K562 (cell line): ENCODE measurements around the gene EFHC2. TPM values are rescaled to one million over a fixed set of nuclear protein-coding genes. Genes with fewer than 3 reads are reported as not detected.
A peak's percentile ranks its signal among the peaks of the same experiment; 100 is the strongest.

Experiments
- ARID1B ChIP-seq: fragments of 450-650 bp; IDR thresholded peaks from 2 replicates; pipeline ENCODE4 v1.6.1; 2016; ENCODE audit warnings: antibody characterized with exemption, mild to moderate bottlenecking, inconsistent platforms
- BRD4 ChIP-seq: fragments of 200-600 bp; sonication (generic); IDR thresholded peaks from 2 replicates; pipeline ENCODE4 v1.6.1; 2017; ENCODE audit warnings: inconsistent platforms
- FOXK1 ChIP-seq: sonication (generic); formaldehyde crosslinking; IDR thresholded peaks from 2 replicates; pipeline ENCODE4 v1.8.0; 2022; ENCODE audit warnings: missing genetic modification reagents, mild to moderate bottlenecking, borderline replicate concordance
- FOXP1 ChIP-seq: sonication (generic); formaldehyde crosslinking; IDR thresholded peaks from 2 replicates; pipeline ENCODE4 v1.8.0; 2022; ENCODE audit warnings: mild to moderate bottlenecking, missing genetic modification reagents
- HLTF ChIP-seq: fragments of 450-650 bp; IDR thresholded peaks from 2 replicates; pipeline ENCODE4 v1.6.1; 2016
- KDM1A ChIP-seq, 2 experiments: fragments of 450-650 bp; IDR thresholded peaks; 2 replicates each; pipeline ENCODE4 v1.6.1; 2016; ENCODE audit warnings: mild to moderate bottlenecking in 2 of 2
- KLF16 ChIP-seq: IDR thresholded peaks from 2 replicates; pipeline ENCODE4 v1.6.1; 2016; ENCODE audit warnings: antibody characterized with exemption
- LEF1 ChIP-seq: fragments of 450-650 bp; IDR thresholded peaks from 2 replicates; pipeline ENCODE4 v1.6.1; 2016; ENCODE audit warnings: mild to moderate bottlenecking
- RB1 ChIP-seq: fragments of 450-650 bp; IDR thresholded peaks from 2 replicates; pipeline ENCODE4 v1.6.1; 2017; ENCODE audit warnings: low read depth, mild to moderate bottlenecking
- SMARCC2 ChIP-seq: fragments of 450-650 bp; IDR thresholded peaks from 2 replicates; pipeline ENCODE4 v1.6.1; 2017; ENCODE audit warnings: antibody characterized with exemption, moderate library complexity, mild to moderate bottlenecking, low read depth
- SOX6 ChIP-seq: fragments of 450-650 bp; IDR thresholded peaks from 2 replicates; pipeline ENCODE4 v1.6.1; 2014; ENCODE audit warnings: mild to moderate bottlenecking
- STAT5A ChIP-seq: IDR thresholded peaks from 2 replicates; pipeline ENCODE4 v1.6.1; 2012; ENCODE audit warnings: low read length, inconsistent platforms, borderline replicate concordance
- TBL1XR1 ChIP-seq, 2 experiments: IDR thresholded peaks; 2 replicates each; pipeline ENCODE4 v1.6.1; 2012; ENCODE audit warnings: improper control_type of control experiment in 2 of 2, low read length in 2 of 2, mild to moderate bottlenecking in 1 of 2
- THRAP3 ChIP-seq: fragments of 450-650 bp; IDR thresholded peaks from 2 replicates; pipeline ENCODE4 v1.6.1; 2016; ENCODE audit warnings: mild to moderate bottlenecking, inconsistent platforms, borderline replicate concordance
- TRIM28 ChIP-seq: fragments of 450-650 bp; IDR thresholded peaks from 2 replicates; pipeline ENCODE4 v1.6.1; 2017
- ZEB2 ChIP-seq: fragments of 450-650 bp; IDR thresholded peaks from 2 replicates; pipeline ENCODE4 v1.6.1; 2016
- ZNF143 ChIP-seq: sonication (generic); formaldehyde crosslinking; IDR thresholded peaks from 2 replicates; pipeline ENCODE4 v1.9.0; 2022; ENCODE audit warnings: mild to moderate bottlenecking, missing genetic modification reagents
- ZNF232 ChIP-seq: sonication (generic); formaldehyde crosslinking; IDR thresholded peaks from 2 replicates; pipeline ENCODE4 v1.8.0; 2022; ENCODE audit warnings: mild to moderate bottlenecking, missing genetic modification reagents
- ZNF584 ChIP-seq: fragments of 200-800 bp; sonication (Bioruptor generic); IDR thresholded peaks from 2 replicates; pipeline ENCODE4 v1.6.1; 2016; ENCODE audit warnings: low read depth, mild to moderate bottlenecking, missing genetic modification characterization, missing compliant biosample characterization
- ZNF75A ChIP-seq: fragments of 450-650 bp; formaldehyde crosslinking; IDR thresholded peaks from 2 replicates; pipeline ENCODE4 v1.4.0; 2020; ENCODE audit warnings: mild to moderate bottlenecking
- polyA plus RNA-seq, 8 experiments: library from polyadenylated mRNA; depleted of rRNA in 4 of 8; stranded (reverse) in 5 of 8; unstranded in 3 of 8; fragments of >200 nt; fragmentation: Nextera tagmentation in 2 of 8; fragmentation: Illumina TruSeq in 1 of 8; extraction: Ambion mirVana in 2 of 8; extraction: Trizol in 1 of 8; gene quantifications; 2 replicates each; pipeline versions ENCODE4 v1.2.1 to v1.2.3, GENCODE V29; 2011 to 2014; ENCODE audit warnings: inconsistent platforms in 1 of 8, missing spikeins in 1 of 8
- total RNA-seq, 7 experiments: library from RNA; depleted of rRNA in 6 of 7; stranded (reverse); fragments of >200 nt in 6 of 7; fragmentation: Illumina TruSeq in 2 of 7; extraction: Trizol in 2 of 7; gene quantifications; 2 replicates each; pipeline versions ENCODE4 v1.2.1 to v1.2.3, GENCODE V29; 2011 to 2021; ENCODE audit warnings: low replicate concordance in 1 of 7
- TF ChIP-seq, protein P1 (sequence below), 2 experiments: fragments of 250-450 bp in 1 of 2; fragments of 450-650 bp in 1 of 2; sonication (Bioruptor Pico) in 1 of 2; IDR thresholded peaks; 2 replicates each; pipeline versions ENCODE4 v1.6.1 to v1.8.0; 2016 to 2021; ENCODE audit warnings: mild to moderate bottlenecking in 2 of 2, moderate library complexity in 2 of 2, missing compliant biosample characterization in 1 of 2, missing genetic modification characterization in 1 of 2
- TF ChIP-seq, protein P2 (sequence below): fragments of 450-650 bp; formaldehyde crosslinking; IDR thresholded peaks from 2 replicates; pipeline ENCODE4 v1.4.0; 2020; ENCODE audit warnings: mild to moderate bottlenecking
- TF ChIP-seq, protein P3 (sequence below), 2 experiments: IDR thresholded peaks; 2 replicates each; pipeline ENCODE4 v1.6.1; 2011; ENCODE audit warnings: borderline replicate concordance in 1 of 2, control low read depth in 1 of 2, low read depth in 1 of 2, low read length in 1 of 2, mild to moderate bottlenecking in 1 of 2, mixed read lengths in 1 of 2, moderate library complexity in 1 of 2; ENCODE audit not compliant: insufficient read depth in 1 of 2, insufficient read length in 1 of 2, poor library complexity in 1 of 2, severe bottlenecking in 1 of 2; ENCODE audit errors: extremely low read depth in 1 of 2
- TF ChIP-seq, protein P4 (sequence below): fragments of 250-450 bp; sonication (Bioruptor Pico); IDR thresholded peaks from 2 replicates; pipeline ENCODE4 v1.5.0; 2020; ENCODE audit warnings: mild to moderate bottlenecking
- TF ChIP-seq, protein P5 (sequence below): fragments of 450-650 bp; conservative IDR thresholded peaks from 2 replicates; pipeline ENCODE4 v1.6.1; 2016; ENCODE audit warnings: missing genetic modification characterization, low read depth, mild to moderate bottlenecking, missing compliant biosample characterization, moderate library complexity
- TF ChIP-seq, protein P6 (sequence below): fragments of 250-450 bp; sonication (Bioruptor Pico); IDR thresholded peaks from 2 replicates; pipeline ENCODE4 v1.9.0; 2021; ENCODE audit warnings: mild to moderate bottlenecking

EFHC2 gene
- total and polyA plus RNA-seq, 9 of the 15 experiments (the other 6 are each of a cell fraction or from before 2014, with no cell fraction given), result 1.3 to 8.1 (median 3.0) TPM

DNA sequence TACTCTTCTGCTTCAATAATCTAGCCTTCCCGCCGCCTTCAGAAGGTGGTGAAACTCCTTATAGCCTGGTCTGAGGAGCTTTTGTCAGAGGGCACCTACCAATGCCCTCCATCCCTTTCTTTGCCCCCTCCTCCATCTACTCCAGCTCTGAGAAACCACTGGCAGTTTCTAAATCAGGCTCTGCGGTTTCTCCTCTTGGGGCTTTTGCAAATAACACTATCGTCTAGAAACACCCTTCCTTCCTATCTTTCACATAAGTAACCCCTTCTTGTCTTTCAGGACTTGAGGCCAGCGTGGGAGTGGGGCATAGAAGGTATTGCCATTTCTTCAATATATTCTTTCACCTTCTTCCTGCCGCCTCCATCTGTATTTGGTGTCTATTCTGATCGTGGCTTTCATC, 1.2 kb upstream of the EFHC2 start (continued):
- TF ChIP-seq, protein P1, sequence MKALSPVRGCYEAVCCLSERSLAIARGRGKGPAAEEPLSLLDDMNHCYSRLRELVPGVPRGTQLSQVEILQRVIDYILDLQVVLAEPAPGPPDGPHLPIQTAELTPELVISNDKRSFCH (CRISPR knock-in tag; IDR thresholded peaks at IDR 0.05), result no peak
- TF ChIP-seq, protein P1 (tag; IDR thresholded peaks at IDR 0.05), result no peak
- TF ChIP-seq, protein P2, sequence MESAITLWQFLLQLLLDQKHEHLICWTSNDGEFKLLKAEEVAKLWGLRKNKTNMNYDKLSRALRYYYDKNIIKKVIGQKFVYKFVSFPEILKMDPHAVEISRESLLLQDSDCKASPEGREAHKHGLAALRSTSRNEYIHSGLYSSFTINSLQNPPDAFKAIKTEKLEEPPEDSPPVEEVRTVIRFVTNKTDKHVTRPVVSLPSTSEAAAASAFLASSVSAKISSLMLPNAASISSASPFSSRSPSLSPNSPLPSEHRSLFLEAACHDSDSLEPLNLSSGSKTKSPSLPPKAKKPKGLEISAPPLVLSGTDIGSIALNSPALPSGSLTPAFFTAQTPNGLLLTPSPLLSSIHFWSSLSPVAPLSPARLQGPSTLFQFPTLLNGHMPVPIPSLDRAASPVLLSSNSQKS (CRISPR knock-in tag), result no peak
- TF ChIP-seq BRD4 (no peak; the same call in 1 of the 2 replicates), HLTF (no peak), ARID1B (peak; percentile 81), KDM1A (IDR thresholded peaks at IDR 0.05) (peak; percentile 81 to 88; a peak in 3 of 4 replicates), FOXP1 (CRISPR knock-in tag) (no peak), THRAP3 (no peak), RB1 (no peak), KLF16 (peak; percentile 78), ZEB2 (no peak), SOX6 (peak; percentile 32; the same call in 1 of the 2 replicates), ZNF232 (CRISPR knock-in tag) (no peak), LEF1 (0 out of 2 replicates have a peak, but pooled peaks have one; percentile 50), TBL1XR1 (IDR thresholded peaks at IDR 0.05; ENCODE audit: low read length in 2 of 2) (peak in 1 of 2 experiments; percentile 71; a peak in 1 of 4 replicates), FOXK1 (CRISPR knock-in tag) (no peak), TRIM28 (no peak), ZNF143 (CRISPR knock-in tag) (no peak), SMARCC2 (no peak), ZNF75A (no peak), STAT5A (peak; percentile 51; the same call in 1 of the 2 replicates), ZNF584 (CRISPR knock-in tag) (no peak)
- TF ChIP-seq, protein P3, sequence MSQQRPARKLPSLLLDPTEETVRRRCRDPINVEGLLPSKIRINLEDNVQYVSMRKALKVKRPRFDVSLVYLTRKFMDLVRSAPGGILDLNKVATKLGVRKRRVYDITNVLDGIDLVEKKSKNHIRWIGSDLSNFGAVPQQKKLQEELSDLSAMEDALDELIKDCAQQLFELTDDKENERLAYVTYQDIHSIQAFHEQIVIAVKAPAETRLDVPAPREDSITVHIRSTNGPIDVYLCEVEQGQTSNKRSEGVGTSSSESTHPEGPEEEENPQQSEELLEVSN (IDR thresholded peaks at IDR 0.05; ENCODE audit: borderline replicate concordance in 1 of 2, extremely low read depth in 1 of 2, insufficient read depth in 1 of 2, insufficient read length in 1 of 2, low read depth in 1 of 2, low read length in 1 of 2, poor library complexity in 1 of 2, severe bottlenecking in 1 of 2), result no peak
- TF ChIP-seq, protein P4, sequence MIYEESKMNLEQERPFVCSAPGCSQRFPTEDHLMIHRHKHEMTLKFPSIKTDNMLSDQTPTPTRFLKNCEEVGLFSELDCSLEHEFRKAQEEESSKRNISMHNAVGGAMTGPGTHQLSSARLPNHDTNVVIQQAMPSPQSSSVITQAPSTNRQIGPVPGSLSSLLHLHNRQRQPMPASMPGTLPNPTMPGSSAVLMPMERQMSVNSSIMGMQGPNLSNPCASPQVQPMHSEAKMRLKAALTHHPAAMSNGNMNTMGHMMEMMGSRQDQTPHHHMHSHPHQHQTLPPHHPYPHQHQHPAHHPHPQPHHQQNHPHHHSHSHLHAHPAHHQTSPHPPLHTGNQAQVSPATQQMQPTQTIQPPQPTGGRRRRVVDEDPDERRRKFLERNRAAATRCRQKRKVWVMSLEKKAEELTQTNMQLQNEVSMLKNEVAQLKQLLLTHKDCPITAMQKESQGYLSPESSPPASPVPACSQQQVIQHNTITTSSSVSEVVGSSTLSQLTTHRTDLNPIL (CRISPR knock-in tag), result no peak
- TF ChIP-seq, protein P5, sequence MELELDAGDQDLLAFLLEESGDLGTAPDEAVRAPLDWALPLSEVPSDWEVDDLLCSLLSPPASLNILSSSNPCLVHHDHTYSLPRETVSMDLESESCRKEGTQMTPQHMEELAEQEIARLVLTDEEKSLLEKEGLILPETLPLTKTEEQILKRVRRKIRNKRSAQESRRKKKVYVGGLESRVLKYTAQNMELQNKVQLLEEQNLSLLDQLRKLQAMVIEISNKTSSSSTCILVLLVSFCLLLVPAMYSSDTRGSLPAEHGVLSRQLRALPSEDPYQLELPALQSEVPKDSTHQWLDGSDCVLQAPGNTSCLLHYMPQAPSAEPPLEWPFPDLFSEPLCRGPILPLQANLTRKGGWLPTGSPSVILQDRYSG (tag), result no peak
- TF ChIP-seq, protein P6, sequence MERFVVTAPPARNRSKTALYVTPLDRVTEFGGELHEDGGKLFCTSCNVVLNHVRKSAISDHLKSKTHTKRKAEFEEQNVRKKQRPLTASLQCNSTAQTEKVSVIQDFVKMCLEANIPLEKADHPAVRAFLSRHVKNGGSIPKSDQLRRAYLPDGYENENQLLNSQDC (CRISPR knock-in tag), result no peak
